HG03135 (cell line): ENCODE results near the gene TSEN54.

Experiments
- ATAC-seq: cut with Tn5 transposase; IDR thresholded peaks from one replicate; pipeline ENCODE4 v1.9.1; 2021; ENCODE audit warnings: mild to moderate bottlenecking, moderate library complexity; ENCODE audit not compliant: unreplicated experiment

TSEN54 gene

GRCh38 chr17:75488693-75489510 lies 27.4 kb upstream of the TSEN54 start:
- no peak for ATAC-seq

DNA sequence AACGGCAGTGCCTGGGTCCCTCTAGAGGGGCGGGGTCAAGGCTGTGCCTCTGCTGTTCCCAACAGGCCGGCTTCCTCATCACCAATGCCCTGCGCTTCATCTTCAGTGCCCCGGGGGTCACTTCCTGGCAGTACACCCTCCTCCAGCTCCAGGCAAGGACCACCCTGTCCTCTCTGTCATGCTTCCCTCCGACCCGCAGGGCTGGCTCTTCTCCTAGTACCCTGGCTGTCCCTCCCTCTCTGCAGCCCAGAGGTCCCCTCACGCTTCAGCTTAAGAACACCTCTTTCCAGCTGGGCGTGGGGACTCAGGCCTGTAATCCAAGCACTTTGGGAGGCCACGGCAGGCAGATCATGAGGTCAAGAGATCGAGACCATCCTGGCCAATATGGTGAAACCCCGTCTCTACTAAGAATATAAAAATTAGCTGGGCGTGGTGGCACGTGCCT lies 26.8 kb upstream of the TSEN54 start:
- ATAC-seq: no peak

- no peak for ATAC-seq
Measured at GRCh38 chr17:75490173-75490743, 26.1 kb upstream of the TSEN54 start.

- no peak for ATAC-seq
Measured at GRCh38 chr17:75490953-75491649, 25.2 kb upstream of the TSEN54 start.

- no peak for ATAC-seq
Measured at GRCh38 chr17:75491680-75492079, 24.6 kb upstream of the TSEN54 start.

DNA sequence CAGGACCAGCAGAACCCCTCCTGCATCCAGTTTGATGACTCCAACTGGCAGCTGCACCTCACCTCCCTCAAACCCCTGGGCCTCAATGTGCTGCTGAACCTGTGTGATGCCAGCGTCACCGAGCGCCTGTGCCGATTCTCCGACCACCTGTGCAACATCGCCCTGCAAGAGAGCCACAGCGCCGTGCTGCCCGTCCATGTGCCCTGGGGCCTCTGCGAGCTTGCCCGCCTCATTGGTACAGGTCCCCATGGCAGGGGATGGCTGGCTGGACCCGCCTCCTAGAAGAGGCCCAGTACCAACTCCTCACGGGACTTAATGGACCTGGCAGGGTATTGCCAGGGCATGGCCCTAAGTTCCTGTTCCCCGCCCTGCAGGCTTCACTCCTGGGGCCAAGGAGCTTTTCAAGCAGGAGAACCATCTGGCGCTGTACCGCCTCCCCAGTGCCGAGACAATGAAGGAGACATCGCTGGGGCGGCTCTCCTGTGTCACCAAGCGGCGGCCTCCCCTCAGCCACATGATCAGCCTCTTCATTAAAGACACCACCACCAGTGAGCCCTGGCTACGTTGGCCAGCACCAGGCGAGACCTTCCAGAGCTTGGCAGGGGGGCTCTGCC lies 23.7 kb upstream of the TSEN54 start:
- no peak for ATAC-seq

DNA sequence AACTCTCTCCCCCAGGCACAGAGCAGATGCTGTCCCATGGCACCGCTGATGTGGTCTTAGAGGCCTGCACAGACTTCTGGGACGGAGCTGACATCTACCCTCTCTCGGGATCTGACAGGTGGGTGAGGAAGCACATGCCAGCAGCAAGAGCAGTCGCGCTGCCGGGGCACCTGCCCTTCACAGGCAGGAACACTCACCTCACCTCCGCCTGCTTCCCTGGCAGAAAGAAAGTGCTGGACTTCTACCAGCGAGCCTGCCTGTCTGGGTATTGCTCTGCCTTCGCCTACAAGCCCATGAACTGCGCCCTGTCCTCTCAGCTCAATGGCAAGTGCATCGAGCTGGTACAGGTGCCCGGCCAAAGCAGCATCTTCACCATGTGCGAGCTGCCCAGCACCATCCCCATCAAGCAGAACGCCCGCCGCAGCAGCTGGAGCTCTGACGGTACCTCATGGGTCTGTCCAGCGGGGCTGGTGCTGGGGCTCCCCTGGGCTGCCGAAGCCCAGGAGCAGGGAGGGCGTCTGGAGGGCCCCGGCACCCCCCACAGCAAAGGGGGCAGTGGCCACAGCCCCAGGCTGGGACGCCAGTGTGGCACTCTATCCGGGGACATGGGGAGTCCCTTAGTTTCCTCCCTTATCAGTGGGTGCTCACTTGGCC lies 22.7 kb upstream of the TSEN54 start:
- no peak for ATAC-seq

GRCh38 chr17:75494326-75494877 lies 21.9 kb upstream of the TSEN54 start:
- no peak for ATAC-seq

DNA sequence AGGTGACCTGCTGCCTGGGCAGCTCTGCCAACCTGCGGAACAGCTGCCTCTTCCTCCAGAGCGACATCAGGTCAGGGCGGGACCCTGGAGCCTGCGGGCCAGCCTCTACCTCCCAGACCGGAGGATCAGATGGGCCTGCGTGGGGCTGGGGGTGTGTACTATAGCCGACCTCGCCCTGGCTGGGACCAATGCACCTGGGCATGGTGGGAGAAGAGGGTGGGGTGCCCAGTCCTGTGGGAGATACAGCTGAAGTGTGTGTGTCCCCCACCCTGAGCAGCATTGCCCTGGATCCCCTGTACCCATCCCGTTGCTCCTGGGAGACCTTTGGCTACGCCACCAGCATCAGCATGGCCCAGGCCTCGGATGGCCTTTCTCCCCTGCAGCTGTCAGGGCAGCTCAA lies 20.3 kb upstream of the TSEN54 start:
- no peak for ATAC-seq

- no peak for ATAC-seq
Measured at GRCh38 chr17:75498039-75498725, 18.1 kb upstream of the TSEN54 start.

DNA sequence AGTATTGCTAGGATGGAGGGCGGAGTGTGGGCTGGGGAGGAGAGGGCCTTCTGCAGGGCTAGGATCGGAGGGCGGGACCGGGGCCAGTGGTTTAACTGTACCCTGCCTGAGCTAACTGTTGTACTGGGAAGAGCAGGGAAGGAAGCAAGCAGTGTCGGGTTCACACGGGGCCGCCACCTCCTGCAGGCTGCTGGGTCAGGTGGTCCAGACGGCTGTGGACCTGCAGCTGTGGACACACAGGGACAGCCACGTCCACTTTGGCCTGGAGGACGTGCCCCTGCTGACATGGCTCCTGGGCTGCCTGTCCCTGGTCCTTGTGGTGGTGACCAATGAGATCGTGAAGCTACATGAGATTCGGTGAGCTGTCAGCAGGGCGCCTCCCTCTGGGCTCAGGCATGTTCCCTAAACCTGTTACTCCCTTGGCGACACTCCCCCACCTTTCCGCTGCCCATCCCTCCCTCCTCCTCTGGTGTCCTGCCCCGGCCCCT lies 17.6 kb upstream of the TSEN54 start:
- no peak for ATAC-seq

DNA sequence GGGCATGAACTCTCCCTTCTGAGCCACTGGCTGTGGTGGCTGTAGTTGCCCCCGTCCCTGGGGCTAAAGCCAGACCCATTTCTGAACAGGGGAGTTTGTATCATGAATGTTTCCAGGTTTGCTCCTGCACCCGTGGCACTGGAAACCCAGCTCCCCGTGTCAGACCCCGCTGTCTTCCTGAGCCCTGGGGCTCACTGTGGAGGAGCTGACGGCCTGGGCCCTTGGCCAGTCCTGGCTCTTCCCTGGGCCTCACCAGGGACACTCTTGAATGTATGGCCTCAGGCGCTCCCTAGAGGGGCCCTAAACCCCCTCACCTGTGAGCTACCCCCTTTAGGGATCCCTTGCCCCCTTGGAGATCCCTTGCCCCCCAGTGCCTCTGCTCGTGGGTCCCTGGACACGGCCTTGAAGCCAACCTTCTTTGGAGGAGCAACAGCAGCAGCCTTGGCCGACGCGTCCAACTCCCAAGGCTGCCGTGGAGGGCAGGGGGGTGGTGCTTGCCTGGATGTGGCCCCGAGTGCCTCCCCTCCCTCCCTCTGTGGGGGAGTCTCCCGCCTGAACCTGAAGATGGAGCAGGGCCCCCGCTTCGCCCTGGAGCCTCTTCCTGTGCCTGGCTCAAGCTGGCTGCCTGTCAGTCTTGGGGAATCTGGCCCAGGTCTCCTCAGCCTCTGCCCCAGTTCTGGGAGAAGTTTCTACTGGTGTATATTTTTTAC lies 16.9 kb upstream of the TSEN54 start:
- ATAC-seq: no peak

DNA sequence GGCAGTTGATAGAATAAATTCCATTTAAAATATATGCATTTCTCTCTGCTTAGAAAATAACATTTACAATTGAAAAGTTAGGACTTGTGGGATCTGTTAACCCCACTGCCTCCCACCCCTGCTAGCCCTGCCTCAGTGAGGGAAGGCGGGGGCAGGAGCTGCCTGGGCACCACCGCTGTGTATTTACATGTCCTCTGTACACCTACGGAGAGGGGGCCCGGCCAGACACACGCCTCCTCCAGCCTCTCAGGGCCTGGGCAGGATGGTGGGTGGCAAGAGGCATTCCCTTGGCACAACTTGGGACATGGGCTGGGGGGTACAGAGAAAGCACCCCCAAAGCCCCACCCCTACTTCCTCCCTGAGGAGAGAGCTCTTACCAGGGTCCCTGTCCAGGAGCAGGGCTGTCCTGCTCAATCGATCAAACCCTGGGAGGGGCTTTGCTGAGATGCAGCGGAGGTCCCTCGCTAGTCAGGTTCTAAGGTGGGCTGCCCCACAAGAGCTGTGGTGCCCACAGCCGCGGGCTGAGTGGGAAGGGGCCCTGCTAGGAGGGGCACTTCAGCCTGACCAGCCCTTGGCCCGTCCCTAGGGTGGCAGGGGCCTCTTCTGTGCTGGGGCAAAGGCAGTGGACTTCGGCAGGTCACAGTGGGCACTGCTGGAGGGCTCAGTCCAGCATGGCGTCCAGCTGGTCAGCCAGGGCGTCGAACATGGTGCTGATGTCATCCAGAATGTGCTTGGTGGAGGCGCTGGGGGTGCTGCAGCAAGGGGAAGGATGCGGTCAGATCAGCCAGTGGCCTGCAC lies 15.7 kb upstream of the TSEN54 start:
- ATAC-seq: no peak

GRCh38 chr17:75501378-75502071 lies 14.8 kb upstream of the TSEN54 start:
- ATAC-seq: no peak

DNA sequence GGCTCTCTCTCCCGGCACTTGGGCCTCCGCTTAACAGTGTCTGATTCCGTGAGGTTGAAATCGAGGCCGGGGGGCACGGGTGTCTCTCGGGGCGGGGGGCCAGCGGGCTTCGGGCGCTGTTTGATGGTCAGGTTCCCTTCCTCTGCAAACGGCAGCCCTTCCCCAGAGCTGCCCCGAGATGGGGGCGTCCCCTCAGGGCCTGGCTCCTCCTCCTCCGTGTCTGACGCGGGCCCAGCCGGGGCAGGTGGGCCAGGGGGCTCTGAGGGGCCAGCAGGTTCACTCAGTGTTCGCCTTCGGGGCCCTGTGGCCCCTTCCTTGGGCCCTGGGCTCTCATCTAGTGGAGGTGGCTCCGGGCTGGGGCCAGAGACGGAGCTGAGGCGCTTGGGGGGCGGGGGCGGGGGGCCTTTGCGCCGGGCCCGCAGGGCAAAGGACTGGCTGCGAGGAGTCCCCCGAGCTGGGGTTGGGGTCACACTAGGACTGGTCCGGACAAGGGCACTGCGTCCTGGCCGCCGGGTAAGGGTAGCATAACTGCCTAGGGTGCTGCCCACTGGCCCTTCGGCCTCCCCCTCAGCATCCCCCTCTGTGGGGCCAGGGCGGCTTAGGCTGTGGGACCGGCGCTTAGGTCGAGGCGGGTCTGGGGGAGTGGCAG lies 14.1 kb upstream of the TSEN54 start:
- ATAC-seq: no peak

- no peak for ATAC-seq
Measured at GRCh38 chr17:75502721-75503329, 13.5 kb upstream of the TSEN54 start.

GRCh38 chr17:75503337-75503950 lies 12.9 kb upstream of the TSEN54 start:
- ATAC-seq: no peak
